Measurements from ENCODE around the gene CALHM2. TPM values are rescaled to one million over a fixed set of nuclear protein-coding genes. Genes with fewer than 3 reads are reported as not detected.

CALHM2 gene
- total RNA-seq = 94.3 TPM

GRCh38 chr10:103451831-103452505, at the start of gene CALHM2:
Gene CALHM2 (minus strand): TSS chr10:103452370. CDS start chr10:103449941, 2,429 bp downstream.
- Histone ChIP-seq H3K27ac (peak within 1 kb of the TSS; percentile 89), H3K4me3 (peak within 1 kb of the TSS; percentile 71 to 76), H3K36me3 (peaks cover 0 to 27% of the 10 kb centered on the region in 2 donors), H3K9me3 (no peaks in the 10 kb centered on the region), H3K27me3 (no peaks in the 10 kb centered on the region), H3K4me1 (peaks cover 51% of the 10 kb centered on the region)
- peak in 1 of 2 donors; percentile 86 for TF ChIP-seq POLR2AphosphoS5 (IDR thresholded peaks at IDR 0.05; ENCODE audit: insufficient read depth in 1 of 2, low read depth in 1 of 2)
- no peak for TF ChIP-seq CTCF (IDR thresholded peaks at IDR 0.05)
- peak in 1 of 2 donors; percentile 36 for TF ChIP-seq POLR2A (IDR thresholded peaks at IDR 0.05)
- DNase-seq (ENCODE audit: extremely low spot score in 2 of 2) = no peak
- intact Hi-C loops (cut with DNase I) = no loop called here

DNA sequence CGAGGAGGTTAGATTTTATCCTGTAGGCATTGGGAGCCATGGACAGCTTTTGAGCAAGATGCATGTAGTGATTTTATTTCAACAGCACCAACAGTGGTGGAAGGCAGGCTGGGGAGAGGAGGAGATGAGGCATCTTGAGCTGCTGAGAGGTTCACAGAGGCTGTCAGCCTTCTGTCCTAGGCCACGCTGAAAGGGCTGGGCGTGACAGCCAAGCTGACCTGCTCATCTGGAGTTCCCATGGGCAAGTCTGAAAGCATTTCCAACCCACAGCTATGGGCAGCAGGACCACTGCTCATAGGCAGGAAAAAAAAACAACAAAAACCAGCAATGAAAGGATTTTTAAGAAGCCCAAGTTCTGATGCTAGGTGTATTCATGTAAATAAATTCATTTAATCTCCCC, 49.0 kb upstream of the CALHM2 start:
- Histone ChIP-seq H3K36me3 (no peaks in the 10 kb centered on the region), H3K27ac (no peak overlapping the region), H3K27me3 (no peaks in the 10 kb centered on the region), H3K4me1 (peaks cover 8% of the 10 kb centered on the region), H3K4me3 (no peak overlapping the region), H3K9me3 (no peaks in the 10 kb centered on the region)
- TF ChIP-seq POLR2A (IDR thresholded peaks at IDR 0.05) = no peak
- no peak for TF ChIP-seq POLR2AphosphoS5 (IDR thresholded peaks at IDR 0.05; ENCODE audit: insufficient read depth in 1 of 2, low read depth in 1 of 2)
- intact Hi-C loops (cut with DNase I) = no loop called here
- DNase-seq (ENCODE audit: extremely low spot score in 2 of 2) = no peak

DNA sequence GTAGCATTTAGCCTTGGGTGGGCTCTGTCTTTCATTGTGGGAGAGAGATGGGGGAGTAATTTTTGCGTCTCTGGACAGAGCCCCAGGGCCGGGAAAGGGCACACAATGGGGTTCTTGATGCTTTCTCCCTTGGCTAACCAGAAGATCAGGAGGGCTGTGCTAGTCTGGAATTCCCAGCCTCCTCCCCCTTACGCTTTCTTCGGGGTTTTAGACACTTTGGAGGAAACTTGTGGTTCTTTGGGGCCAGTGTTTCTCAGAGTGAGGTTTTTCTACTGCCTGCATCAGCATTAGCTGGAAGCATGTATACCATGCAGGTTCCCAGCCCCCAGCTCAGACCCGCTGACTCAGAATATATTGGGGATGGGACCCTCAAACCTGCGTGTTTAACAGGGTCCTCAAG, 48.3 kb upstream of the CALHM2 start:
- Histone ChIP-seq H3K27me3 (no peaks in the 10 kb centered on the region), H3K9me3 (no peaks in the 10 kb centered on the region), H3K4me1 (peaks cover 8% of the 10 kb centered on the region), H3K36me3 (no peaks in the 10 kb centered on the region), H3K4me3 (no peak overlapping the region), H3K27ac (no peak overlapping the region)
- no peak for DNase-seq (ENCODE audit: extremely low spot score in 2 of 2)
- intact Hi-C loops (cut with DNase I) = no loop called here
- TF ChIP-seq CTCF (IDR thresholded peaks at IDR 0.05) (no peak), POLR2A (IDR thresholded peaks at IDR 0.05) (no peak), POLR2AphosphoS5 (IDR thresholded peaks at IDR 0.05; ENCODE audit: insufficient read depth in 1 of 2, low read depth in 1 of 2) (no peak)

DNA sequence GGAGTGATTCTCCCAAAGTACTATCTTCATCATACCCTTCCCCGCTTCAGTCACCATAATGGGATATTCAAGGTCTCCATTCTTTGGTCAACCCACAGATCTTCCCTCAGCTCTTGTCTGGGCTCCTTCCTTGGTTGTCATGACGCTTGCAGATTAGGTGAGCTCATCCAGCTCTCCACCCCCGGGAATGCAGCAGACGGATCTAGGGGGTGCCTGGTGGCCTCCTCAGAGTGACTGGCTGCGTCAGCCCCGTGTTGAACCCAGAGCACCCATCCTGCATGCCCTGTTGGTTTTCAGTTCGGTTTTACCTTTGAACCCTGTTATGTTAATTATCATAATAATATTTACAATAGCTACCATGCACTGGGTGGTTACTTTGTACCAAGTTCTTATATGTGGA, 47.7 kb upstream of the CALHM2 start:
- Histone ChIP-seq H3K27ac (no peak overlapping the region), H3K36me3 (no peaks in the 10 kb centered on the region), H3K4me3 (no peak overlapping the region), H3K9me3 (no peaks in the 10 kb centered on the region), H3K4me1 (peaks cover 11% of the 10 kb centered on the region), H3K27me3 (no peaks in the 10 kb centered on the region)
- DNase-seq (ENCODE audit: extremely low spot score in 2 of 2) = no peak
- intact Hi-C loops (cut with DNase I) = no loop called here
- TF ChIP-seq POLR2A (IDR thresholded peaks at IDR 0.05) (no peak), CTCF (IDR thresholded peaks at IDR 0.05) (no peak), POLR2AphosphoS5 (IDR thresholded peaks at IDR 0.05; ENCODE audit: insufficient read depth in 1 of 2, low read depth in 1 of 2) (no peak)

DNA sequence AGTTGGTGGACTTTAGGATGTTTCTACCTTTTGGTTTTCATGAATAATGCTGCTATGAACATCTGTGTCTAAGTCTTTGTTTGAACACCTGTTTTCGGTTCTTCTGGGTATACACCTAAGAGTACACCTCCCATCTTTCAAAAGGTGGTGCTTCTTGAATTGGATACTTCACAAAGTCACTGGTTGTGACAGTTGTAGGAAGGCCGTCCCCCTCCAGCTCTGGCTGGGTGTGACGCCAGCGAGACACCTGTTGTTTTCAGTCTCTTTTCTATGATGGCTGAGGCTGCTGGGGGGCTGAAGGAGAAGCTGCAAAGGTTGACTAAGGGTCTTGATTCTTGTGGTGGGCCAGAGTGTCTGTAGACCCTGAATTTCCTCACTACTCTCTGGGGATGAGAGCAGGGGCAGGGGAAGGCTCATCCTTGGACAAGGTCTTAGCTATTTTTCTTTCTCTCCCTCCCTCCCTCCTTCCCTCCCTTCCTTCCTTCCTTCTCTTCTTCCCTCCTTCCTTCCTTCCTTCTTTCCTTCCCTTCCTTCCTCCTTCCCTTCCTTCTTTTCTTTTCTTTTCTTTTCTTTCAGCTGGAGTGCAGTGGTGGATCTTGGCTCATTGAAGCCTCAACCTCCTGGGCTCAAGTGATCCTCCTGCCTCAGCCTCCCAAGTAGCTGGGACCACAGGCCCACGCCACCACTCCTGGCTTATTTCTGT, 46.9 kb upstream of the CALHM2 start:
- Histone ChIP-seq H3K9me3 (no peaks in the 10 kb centered on the region), H3K4me1 (peaks cover 13% of the 10 kb centered on the region), H3K36me3 (no peaks in the 10 kb centered on the region), H3K4me3 (no peak overlapping the region), H3K27ac (no peak overlapping the region), H3K27me3 (no peaks in the 10 kb centered on the region)
- TF ChIP-seq CTCF (IDR thresholded peaks at IDR 0.05) (no peak), POLR2AphosphoS5 (IDR thresholded peaks at IDR 0.05; ENCODE audit: insufficient read depth in 1 of 2, low read depth in 1 of 2) (no peak), POLR2A (IDR thresholded peaks at IDR 0.05) (no peak)
- DNase-seq (ENCODE audit: extremely low spot score in 2 of 2) = no peak
- intact Hi-C loops (cut with DNase I) = no loop called here

Measured in vagina (tissue), 2 donors.